AG08395 (cell line): ENCODE measurements around the gene EFL1.
"Not testable (repeated sequence)": the region's sequence is repeated elsewhere in the genome, so short reads cannot be mapped to it uniquely, and the experiment has no call there.

Experiments
- DNase-seq: peaks from one replicate; pipeline ENCODE4 v3.0.0; 2012; ENCODE audit warnings: mixed read lengths, low spot score

Gene EFL1

GRCh38 chr15:82262422-82263026 lies at the start of gene EFL1, which contains the start of gene SAXO2:
TSS of gene EFL1 (minus strand) at chr15:82262734. CDS start at chr15:82261778, 956 bp downstream.
TSS of gene SAXO2 (plus strand) at chr15:82262818. CDS start at chr15:82262880, 62 bp downstream.
- DNase-seq = peak; percentile 92

- DNase-seq = not testable (repeated sequence)
These were observed 48.8 kb upstream of the EFL1 start for GRCh38 chr15:82311321-82311720.

GRCh38 chr15:82309802-82310201 lies 47.3 kb upstream of the EFL1 start:
- no peak for DNase-seq

- DNase-seq = no peak
These were observed 45.2 kb upstream of the EFL1 start for GRCh38 chr15:82307714-82308081.

GRCh38 chr15:82306791-82307713 lies 44.5 kb upstream of the EFL1 start:
- DNase-seq = no peak

- DNase-seq = no peak
These were observed 43.1 kb upstream of the EFL1 start for GRCh38 chr15:82305621-82306048.

GRCh38 chr15:82304778-82305090 lies 42.2 kb upstream of the EFL1 start:
- no peak for DNase-seq

- no peak for DNase-seq
These were observed 41.6 kb upstream of the EFL1 start for GRCh38 chr15:82303956-82304777.

- no peak for DNase-seq
These were observed 38.9 kb upstream of the EFL1 start for GRCh38 chr15:82301296-82302016.

- no peak for DNase-seq
These were observed 38.3 kb upstream of the EFL1 start for GRCh38 chr15:82300883-82301282.

GRCh38 chr15:82300326-82300725 lies 37.8 kb upstream of the EFL1 start:
- DNase-seq = not testable (repeated sequence)

- not testable (repeated sequence) for DNase-seq
These were observed 37.0 kb upstream of the EFL1 start for GRCh38 chr15:82299511-82299914.

- DNase-seq = no peak
These were observed 36.0 kb upstream of the EFL1 start for GRCh38 chr15:82298520-82298919.

- no peak for DNase-seq
These were observed 35.5 kb upstream of the EFL1 start for GRCh38 chr15:82298032-82298431.

- DNase-seq = no peak
These were observed 35.0 kb upstream of the EFL1 start for GRCh38 chr15:82297546-82297945.

- no peak for DNase-seq
These were observed 31.6 kb upstream of the EFL1 start for GRCh38 chr15:82294061-82294690.

- DNase-seq = no peak
These were observed 29.7 kb upstream of the EFL1 start for GRCh38 chr15:82292271-82292670.

- DNase-seq = not testable (repeated sequence)
These were observed 25.7 kb upstream of the EFL1 start for GRCh38 chr15:82288202-82288601.

GRCh38 chr15:82286475-82286874 lies 23.9 kb upstream of the EFL1 start:
- not testable (repeated sequence) for DNase-seq

- not testable (repeated sequence) for DNase-seq
These were observed 21.8 kb upstream of the EFL1 start for GRCh38 chr15:82284381-82284780.

- not testable (repeated sequence) for DNase-seq
These were observed 19.9 kb upstream of the EFL1 start for GRCh38 chr15:82282386-82282785.
